ENCODE results near the gene STAT5B. TPM values are rescaled to one million over a fixed set of nuclear protein-coding genes. Genes with fewer than 3 reads are reported as not detected.

Gene STAT5B
- total RNA-seq, 1 experiment from 2014 or later = 42.9 TPM

- Histone ChIP-seq H3K23me2 (ENCODE audit: insufficient read length, low read depth, low read length, poor library complexity, severe bottlenecking) (no peaks in the 10 kb centered on the region), H3K4me2 (ENCODE audit: insufficient read depth, insufficient read length, low read length) (no peak overlapping the region), H2BK120ac (ENCODE audit: low read depth, low read length, poor library complexity, severe bottlenecking) (no peak overlapping the region), H2BK12ac (ENCODE audit: insufficient read length, low read depth, low read length) (no peak overlapping the region), H2BK15ac (ENCODE audit: low read depth, low read length) (no peak overlapping the region), H3K4me1 (ENCODE audit: insufficient read depth, low read length) (peaks cover 2% of the 10 kb centered on the region; the same call in 1 of the 2 replicates), H3K79me1 (ENCODE audit: insufficient read depth, low read depth, low read length, poor library complexity, severe bottlenecking) (peaks cover 5% of the 10 kb centered on the region), H3K27me3 (ENCODE audit: insufficient read depth, low read length) (no peaks in the 10 kb centered on the region), H3K14ac (ENCODE audit: insufficient read depth, low read length) (no peak overlapping the region), H3K9me3 (ENCODE audit: control insufficient read depth, low read depth, low read length) (no peaks in the 10 kb centered on the region), H4K91ac (ENCODE audit: insufficient read length, low read depth, low read length) (no peak overlapping the region), H3K18ac (ENCODE audit: insufficient read length, low read depth, low read length) (no peak overlapping the region), H2BK20ac (ENCODE audit: low read depth, low read length, poor library complexity, severe bottlenecking) (no peak overlapping the region), H4K8ac (replicated peaks; ENCODE audit: insufficient read length, low read depth, low read length) (no peak overlapping the region), H3K56ac (ENCODE audit: insufficient read length, low read depth, low read length) (no peak overlapping the region), H3K9ac (ENCODE audit: extremely low read depth, insufficient read length, low read length) (no peak overlapping the region), H3T11ph (ENCODE audit: low read length) (no peak overlapping the region), H3K27ac (ENCODE audit: insufficient read length, low read depth, low read length) (no peak overlapping the region), H3K79me2 (ENCODE audit: insufficient read depth, low read length) (peaks cover 2% of the 10 kb centered on the region; the same call in 1 of the 2 replicates), H2BK5ac (ENCODE audit: insufficient read length, low read length) (no peak overlapping the region), H4K5ac (ENCODE audit: insufficient read length, low read depth, low read length) (no peak overlapping the region), H2AK5ac (ENCODE audit: insufficient read length, low read length) (no peak overlapping the region), H4K20me1 (ENCODE audit: control insufficient read depth, insufficient read depth, insufficient read length) (no peaks in the 10 kb centered on the region), H2AFZ (ENCODE audit: low read length) (no peak overlapping the region), H3K23ac (ENCODE audit: insufficient read length, low read depth, low read length) (no peak overlapping the region), H3K4ac (ENCODE audit: low read depth, low read length) (no peak overlapping the region)
- Mint-ChIP-seq H3K4me3 (no peak overlapping the region), H3K27ac (no peak overlapping the region), H3K9me3 (peaks cover 0 to 4% of the 10 kb centered on the region in 2 experiments; a peak in 1 of 5 replicates), H3K36me3 (ENCODE audit: insufficient read depth in 1 of 3, low read depth in 3 of 3) (no peaks in the 10 kb centered on the region; a peak in 2 of 7 replicates), H3K27me3 (ENCODE audit: low read depth) (no peaks in the 10 kb centered on the region), H3K4me1 (peaks cover 15 to 20% of the 10 kb centered on the region in 2 experiments)
- DNase-seq = no peak
- WGBS (ENCODE audit: extremely low coverage, insufficient read length, low lambda C conversion rate) = no CpG with 5 or more reads among the region's 5 CpGs
- TF ChIP-seq CTCF (conservative IDR thresholded peaks at IDR 0.05) = no peak
Measured at GRCh38 chr17:42268236-42268635, 8.0 kb downstream of the STAT5B start.

Data from H9 (cell line).